ENCODE data around the gene PANK2.
A peak's percentile ranks its signal among the peaks of the same experiment; 100 is the strongest.

PANK2 gene

DNA sequence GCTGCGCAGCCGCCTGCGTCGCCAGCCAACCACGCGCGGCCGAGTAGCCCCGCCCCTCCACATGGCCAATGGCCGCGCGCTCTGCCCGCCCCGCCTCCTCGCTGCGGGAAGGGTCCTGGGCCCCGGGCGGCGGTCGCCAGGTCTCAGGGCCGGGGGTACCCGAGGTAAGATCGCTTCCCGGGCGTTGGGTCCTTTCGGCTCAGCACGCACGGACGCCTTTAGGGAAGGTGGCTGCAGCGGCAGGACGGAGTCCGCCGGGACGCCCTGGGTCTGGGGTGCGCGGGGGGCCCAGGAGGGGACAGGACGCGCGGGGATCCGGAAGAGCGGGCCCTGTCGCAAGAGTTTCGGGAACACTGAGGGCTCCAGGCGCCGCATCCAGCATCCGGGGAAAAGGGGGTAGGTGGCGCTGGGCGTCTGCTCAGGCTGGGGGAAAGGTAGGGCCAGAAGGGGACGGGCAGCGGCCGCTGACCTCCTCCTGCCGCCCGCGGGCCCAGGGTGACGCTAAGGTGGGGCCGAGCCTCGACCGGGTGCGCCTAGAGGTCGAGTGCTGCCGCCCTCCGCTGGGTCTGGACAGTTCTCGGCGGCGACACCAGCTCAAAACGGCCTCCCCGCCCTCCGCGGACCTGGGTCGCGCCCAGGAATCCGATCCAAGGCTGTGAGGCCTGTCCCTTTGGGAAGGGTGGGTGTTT lies 42.3 kb upstream of the PANK2 start, which contains the start of gene MAVS:
MAVS (plus strand) TSS at position 95 of the 689 bp plus-strand sequence. CDS start 7,791 bp downstream, outside the sequence.
- Histone ChIP-seq H3K4me1 (ENCODE audit: insufficient read depth, low read length, severe bottlenecking) (peaks cover 21% of the 10 kb centered on the region), H2AFZ (ENCODE audit: low read length) (peak within 1 kb of the TSS; percentile 73; the same call in 1 of the 2 replicates), H3K4me2 (ENCODE audit: low read length) (peak within 1 kb of the TSS; percentile 93), H4K20me1 (ENCODE audit: insufficient read depth, low read length) (no peaks in the 10 kb centered on the region), H3K9me2 (ENCODE audit: low read depth, low read length) (no peaks in the 10 kb centered on the region), H3K9me3 (ENCODE audit: low read length) (no peaks in the 10 kb centered on the region), H3K79me2 (ENCODE audit: insufficient read depth, low read length) (no peaks in the 10 kb centered on the region), H3K27me3 (ENCODE audit: insufficient read depth, low read length) (no peaks in the 10 kb centered on the region), H3K36me3 (ENCODE audit: insufficient read depth, low read length) (no peaks in the 10 kb centered on the region), H3K4me3 (ENCODE audit: low read depth, low read length, poor library complexity, severe bottlenecking) (peak within 1 kb of the TSS; percentile 87), H3F3A (ENCODE audit: insufficient read depth, low read length) (no peaks in the 10 kb centered on the region), H3K27ac (ENCODE audit: low read depth, low read length, poor library complexity, severe bottlenecking) (peak within 1 kb of the TSS; percentile 31), H3K9ac (ENCODE audit: low read length) (peak within 1 kb of the TSS; percentile 80)
- TF ChIP-seq EZH2 (IDR thresholded peaks at IDR 0.05; ENCODE audit: borderline replicate concordance, low read length) = no peak
- TF ChIP-seq, protein P1, sequence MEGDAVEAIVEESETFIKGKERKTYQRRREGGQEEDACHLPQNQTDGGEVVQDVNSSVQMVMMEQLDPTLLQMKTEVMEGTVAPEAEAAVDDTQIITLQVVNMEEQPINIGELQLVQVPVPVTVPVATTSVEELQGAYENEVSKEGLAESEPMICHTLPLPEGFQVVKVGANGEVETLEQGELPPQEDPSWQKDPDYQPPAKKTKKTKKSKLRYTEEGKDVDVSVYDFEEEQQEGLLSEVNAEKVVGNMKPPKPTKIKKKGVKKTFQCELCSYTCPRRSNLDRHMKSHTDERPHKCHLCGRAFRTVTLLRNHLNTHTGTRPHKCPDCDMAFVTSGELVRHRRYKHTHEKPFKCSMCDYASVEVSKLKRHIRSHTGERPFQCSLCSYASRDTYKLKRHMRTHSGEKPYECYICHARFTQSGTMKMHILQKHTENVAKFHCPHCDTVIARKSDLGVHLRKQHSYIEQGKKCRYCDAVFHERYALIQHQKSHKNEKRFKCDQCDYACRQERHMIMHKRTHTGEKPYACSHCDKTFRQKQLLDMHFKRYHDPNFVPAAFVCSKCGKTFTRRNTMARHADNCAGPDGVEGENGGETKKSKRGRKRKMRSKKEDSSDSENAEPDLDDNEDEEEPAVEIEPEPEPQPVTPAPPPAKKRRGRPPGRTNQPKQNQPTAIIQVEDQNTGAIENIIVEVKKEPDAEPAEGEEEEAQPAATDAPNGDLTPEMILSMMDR (IDR thresholded peaks at IDR 0.05; ENCODE audit: low read length) = no peak; the same call in 1 of the 2 replicates

DNA sequence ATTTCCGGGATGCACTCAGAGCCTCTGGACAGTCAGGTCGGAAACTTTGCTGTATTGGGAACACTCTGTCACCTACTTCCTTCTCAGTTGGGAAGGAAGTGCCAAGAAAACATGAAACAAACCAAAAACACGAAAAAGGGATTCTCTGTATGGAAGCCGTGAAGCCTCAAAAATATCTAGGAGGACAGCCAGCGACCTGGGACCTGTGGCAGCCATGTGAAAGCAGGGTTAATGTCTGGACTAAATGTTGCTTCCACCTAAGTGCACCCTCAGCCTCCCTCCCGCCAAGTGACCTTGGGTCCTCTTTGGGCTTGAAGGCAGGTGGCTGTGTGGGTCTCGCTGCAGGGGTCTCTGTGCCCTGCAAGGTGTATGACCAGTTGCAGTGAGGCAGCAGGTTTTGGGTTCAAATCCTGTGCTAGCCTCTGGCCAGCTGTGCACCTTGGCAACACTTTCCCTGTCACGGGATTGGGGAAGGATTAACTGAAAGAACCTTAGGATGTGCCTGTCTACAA lies 41.7 kb upstream of the PANK2 start:
- H3K4me3 ChIP-seq (ENCODE audit: low read depth, low read length, poor library complexity, severe bottlenecking) = peak overlapping the region; percentile 87
- H4K20me1 ChIP-seq (ENCODE audit: insufficient read depth, low read length) = no peaks in the 10 kb centered on the region
- H3K36me3 ChIP-seq (ENCODE audit: insufficient read depth, low read length) = no peaks in the 10 kb centered on the region
- H3K9me2 ChIP-seq (ENCODE audit: low read depth, low read length) = no peaks in the 10 kb centered on the region
- H3K9ac ChIP-seq (ENCODE audit: low read length) = peak overlapping the region; percentile 80
- no peaks in the 10 kb centered on the region for H3F3A ChIP-seq (ENCODE audit: insufficient read depth, low read length)
- H3K4me2 ChIP-seq (ENCODE audit: low read length) = peak overlapping the region; percentile 93
- peak overlapping the region; percentile 31 for H3K27ac ChIP-seq (ENCODE audit: low read depth, low read length, poor library complexity, severe bottlenecking)
- H2AFZ ChIP-seq (ENCODE audit: low read length) = no peak overlapping the region
- peaks cover 21% of the 10 kb centered on the region for H3K4me1 ChIP-seq (ENCODE audit: insufficient read depth, low read length, severe bottlenecking)
- TF ChIP-seq, protein P1 (IDR thresholded peaks at IDR 0.05; ENCODE audit: low read length) = no peak
- TF ChIP-seq EZH2 (IDR thresholded peaks at IDR 0.05; ENCODE audit: borderline replicate concordance, low read length) = no peak
- H3K79me2 ChIP-seq (ENCODE audit: insufficient read depth, low read length) = no peaks in the 10 kb centered on the region
- no peaks in the 10 kb centered on the region for H3K9me3 ChIP-seq (ENCODE audit: low read length)
- H3K27me3 ChIP-seq (ENCODE audit: insufficient read depth, low read length) = no peaks in the 10 kb centered on the region

DNA sequence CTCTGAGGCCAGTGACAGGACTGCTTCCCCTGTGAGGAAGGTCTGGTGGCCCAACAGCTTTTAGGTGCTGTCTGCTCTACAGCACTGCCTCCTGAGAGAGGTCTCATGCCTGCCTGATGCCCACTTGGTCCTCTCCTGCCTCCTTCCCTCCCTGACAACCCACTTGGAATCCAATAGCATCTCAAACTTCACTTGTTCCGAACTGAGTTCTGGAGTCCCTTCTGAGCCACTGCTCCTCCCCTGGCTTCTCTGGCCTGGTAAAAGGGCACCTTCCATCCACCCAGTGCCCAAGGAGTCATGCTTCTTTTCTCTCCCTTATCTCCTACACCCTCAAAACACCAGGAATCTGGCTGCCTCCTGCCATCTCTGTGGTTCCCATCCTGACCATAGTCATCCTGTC lies 40.6 kb upstream of the PANK2 start:
- Histone ChIP-seq H3K4me2 (ENCODE audit: low read length) (no peak overlapping the region), H3K27ac (ENCODE audit: low read depth, low read length, poor library complexity, severe bottlenecking) (no peak overlapping the region), H3K4me3 (ENCODE audit: low read depth, low read length, poor library complexity, severe bottlenecking) (no peak overlapping the region), H2AFZ (ENCODE audit: low read length) (no peak overlapping the region), H3K36me3 (ENCODE audit: insufficient read depth, low read length) (no peaks in the 10 kb centered on the region), H3K9ac (ENCODE audit: low read length) (no peak overlapping the region; the same call in 1 of the 2 replicates), H4K20me1 (ENCODE audit: insufficient read depth, low read length) (no peaks in the 10 kb centered on the region), H3F3A (ENCODE audit: insufficient read depth, low read length) (no peaks in the 10 kb centered on the region), H3K4me1 (ENCODE audit: insufficient read depth, low read length, severe bottlenecking) (peaks cover 21% of the 10 kb centered on the region), H3K9me2 (ENCODE audit: low read depth, low read length) (no peaks in the 10 kb centered on the region), H3K9me3 (ENCODE audit: low read length) (no peaks in the 10 kb centered on the region), H3K27me3 (ENCODE audit: insufficient read depth, low read length) (no peaks in the 10 kb centered on the region), H3K79me2 (ENCODE audit: insufficient read depth, low read length) (no peaks in the 10 kb centered on the region)
- no peak for TF ChIP-seq EZH2 (IDR thresholded peaks at IDR 0.05; ENCODE audit: borderline replicate concordance, low read length)
- TF ChIP-seq, protein P1 (IDR thresholded peaks at IDR 0.05; ENCODE audit: low read length) = no peak
